K562 (cell line): ENCODE measurements around the gene SLC22A23. TPM values are rescaled to one million over a fixed set of nuclear protein-coding genes. Genes with fewer than 3 reads are reported as not detected.

Experiments
- ARID3A ChIP-seq: IDR thresholded peaks from 2 replicates; pipeline ENCODE4 v1.6.1; 2012; ENCODE audit warnings: low read depth, low read length, improper control_type of control experiment, borderline replicate concordance
- CBX8 ChIP-seq: fragments of 200-600 bp; sonication (generic); IDR thresholded peaks from 2 replicates; pipeline ENCODE4 v1.6.1; 2012; ENCODE audit warnings: borderline replicate concordance, mixed run types, low read depth, mild to moderate bottlenecking, moderate library complexity, mixed read lengths, low read length, control low read depth, inconsistent platforms; ENCODE audit not compliant: poor library complexity, severe bottlenecking; ENCODE audit errors: extremely low read depth
- HES1 ChIP-seq: fragments of 450-650 bp; IDR thresholded peaks from 2 replicates; pipeline ENCODE4 v1.6.1; 2016; ENCODE audit warnings: low read depth, mild to moderate bottlenecking, moderate library complexity
- JUND ChIP-seq, 2 experiments: IDR thresholded peaks; 2 replicates in 1 of 2; 3 replicates in 1 of 2; pipeline ENCODE4 v1.6.1; 2011; ENCODE audit warnings: borderline replicate concordance in 2 of 2, low read depth in 2 of 2, low read length in 2 of 2, improper control_type of control experiment in 1 of 2, missing biosample characterization in 1 of 2, missing genetic modification characterization in 1 of 2, missing genetic modification reagents in 1 of 2
- KDM2B ChIP-seq: fragments of 250-450 bp; sonication (Bioruptor Pico); IDR thresholded peaks from 2 replicates; pipeline ENCODE4 v1.8.0; 2021; ENCODE audit warnings: mild to moderate bottlenecking, moderate library complexity
- MEF2A ChIP-seq: IDR thresholded peaks from 2 replicates; pipeline ENCODE4 v1.6.1; 2011; ENCODE audit warnings: low read depth, mild to moderate bottlenecking, low read length, moderate library complexity; ENCODE audit not compliant: control insufficient read depth
- MITF ChIP-seq: IDR thresholded peaks from 2 replicates; pipeline ENCODE4 v1.6.1; 2014; ENCODE audit warnings: antibody characterized with exemption
- MXI1 ChIP-seq: IDR thresholded peaks from 2 replicates; pipeline ENCODE4 v1.6.1; 2011; ENCODE audit warnings: low read depth, mild to moderate bottlenecking, improper control_type of control experiment, low read length
- NFXL1 ChIP-seq: fragments of 450-650 bp; formaldehyde crosslinking; IDR thresholded peaks from 2 replicates; pipeline ENCODE4 v1.4.0; 2021; ENCODE audit warnings: mild to moderate bottlenecking
- NR1H2 ChIP-seq: sonication (generic); formaldehyde crosslinking; IDR thresholded peaks from 2 replicates; pipeline ENCODE4 v1.4.0; 2020; ENCODE audit warnings: mild to moderate bottlenecking, missing genetic modification reagents
- PURB ChIP-seq: sonication (generic); formaldehyde crosslinking; IDR thresholded peaks from 2 replicates; pipeline ENCODE4 v1.9.0; 2021; ENCODE audit warnings: low read depth, mild to moderate bottlenecking, missing genetic modification reagents
- RAD21 ChIP-seq, 2 experiments: fragments of 250-450 bp in 1 of 2; fragments of 450-650 bp in 1 of 2; sonication (Bioruptor Pico) in 1 of 2; formaldehyde crosslinking in 1 of 2; IDR thresholded peaks in 1 of 2; conservative IDR thresholded peaks in 1 of 2; 2 replicates each; pipeline versions ENCODE4 v1.4.0 to v1.8.0; 2020 to 2022; ENCODE audit warnings: mild to moderate bottlenecking in 2 of 2, moderate library complexity in 1 of 2
- SAFB2 ChIP-seq: fragments of 200-400 bp; formaldehyde crosslinking; IDR thresholded peaks from 2 replicates; pipeline ENCODE4 v1.6.1; 2018; ENCODE audit warnings: borderline replicate concordance, low read length, low read depth, moderate library complexity; ENCODE audit not compliant: severe bottlenecking
- SETDB1 ChIP-seq: IDR thresholded peaks from one replicate; pipeline ENCODE4 v1.6.1; 2012; ENCODE audit warnings: low read length, control low read depth, inconsistent platforms
- TEAD1 ChIP-seq, 2 experiments: fragments of 450-650 bp in 1 of 2; sonication (generic) in 1 of 2; formaldehyde crosslinking; IDR thresholded peaks; 2 replicates each; pipeline versions ENCODE4 v1.4.0 to v1.8.0; 2020 to 2022; ENCODE audit warnings: mild to moderate bottlenecking in 2 of 2, missing genetic modification reagents in 1 of 2
- ZBTB9 ChIP-seq: fragments of 450-650 bp; formaldehyde crosslinking; IDR thresholded peaks from 2 replicates; pipeline ENCODE4 v1.4.0; 2020; ENCODE audit warnings: mild to moderate bottlenecking, moderate library complexity
- ZNF12 ChIP-seq: sonication (generic); formaldehyde crosslinking; IDR thresholded peaks from 2 replicates; pipeline ENCODE4 v1.4.0; 2020; ENCODE audit warnings: mild to moderate bottlenecking, missing genetic modification reagents
- ZNF354B ChIP-seq: fragments of 250-450 bp; sonication (Bioruptor Pico); IDR thresholded peaks from 2 replicates; pipeline ENCODE4 v1.4.0; 2020
- ZSCAN32 ChIP-seq: fragments of 450-650 bp; formaldehyde crosslinking; IDR thresholded peaks from 2 replicates; pipeline ENCODE4 v1.4.0; 2020; ENCODE audit warnings: mild to moderate bottlenecking, moderate library complexity
- polyA plus RNA-seq, 8 experiments: library from polyadenylated mRNA; depleted of rRNA in 4 of 8; stranded (reverse) in 5 of 8; unstranded in 3 of 8; fragments of >200 nt; fragmentation: Nextera tagmentation in 2 of 8; fragmentation: Illumina TruSeq in 1 of 8; extraction: Ambion mirVana in 2 of 8; extraction: Trizol in 1 of 8; gene quantifications; 2 replicates each; pipeline versions ENCODE4 v1.2.1 to v1.2.3, GENCODE V29; 2011 to 2014; ENCODE audit warnings: inconsistent platforms in 1 of 8, missing spikeins in 1 of 8
- total RNA-seq, 7 experiments: library from RNA; depleted of rRNA in 6 of 7; stranded (reverse); fragments of >200 nt in 6 of 7; fragmentation: Illumina TruSeq in 2 of 7; extraction: Trizol in 2 of 7; gene quantifications; 2 replicates each; pipeline versions ENCODE4 v1.2.1 to v1.2.3, GENCODE V29; 2011 to 2021; ENCODE audit warnings: low replicate concordance in 1 of 7

The SLC22A23 gene
- total and polyA plus RNA-seq, 9 of the 15 experiments (the other 6 are each of a cell fraction or from before 2014, with no cell fraction given) = 0.30 to 8.7 (median 2.5) TPM

- TF ChIP-seq MITF (no peak), NR1H2 (CRISPR knock-in tag) (no peak), SAFB2 (no peak), JUND (IDR thresholded peaks at IDR 0.05; ENCODE audit: borderline replicate concordance, low read depth, low read length) (peak; percentile 98), JUND (tag; IDR thresholded peaks at IDR 0.05; ENCODE audit: borderline replicate concordance, low read depth, low read length) (peak; percentile 99), CBX8 (no peak), RAD21 (CRISPR knock-in tag; conservative IDR thresholded peaks at IDR 0.05 in 1 of 2, IDR thresholded peaks at IDR 0.05 in 1 of 2) (peak in 1 of 2 experiments; percentile 6; a peak in 2 of 4 replicates), ZBTB9 (CRISPR knock-in tag) (peak; percentile 56; the same call in 1 of the 2 replicates), ZSCAN32 (CRISPR knock-in tag) (no peak), PURB (no peak), ARID3A (no peak), TEAD1 (CRISPR knock-in tag; IDR thresholded peaks at IDR 0.05) (peak in 1 of 2 experiments; percentile 64; a peak in 1 of 4 replicates), ZNF354B (CRISPR knock-in tag) (no peak), MEF2A (no peak), KDM2B (no peak), SETDB1 (no peak), HES1 (no peak), ZNF12 (no peak), NFXL1 (CRISPR knock-in tag) (0 out of 2 replicates have a peak, but pooled peaks have one; percentile 27), MXI1 (no peak)
Measured at GRCh38 chr6:3337521-3338350, 119.1 kb downstream of the SLC22A23 start (continued).
